Progenitor cell of endocrine pancreas (in vitro differentiated cells): ENCODE measurements around the gene FAM222A. TPM values are rescaled to one million over a fixed set of nuclear protein-coding genes. Genes with fewer than 3 reads are reported as not detected.

Experiments used
- DNase-seq: peaks from one replicate; pipeline ENCODE4 v3.0.0; 2021; ENCODE audit warnings: low spot score; ENCODE audit not compliant: unreplicated experiment
- H3K27ac Mint-ChIP-seq: 2 replicates; pipeline ENCODE4 v1.8.0; 2021; ENCODE audit warnings: mild to moderate bottlenecking, moderate library complexity, mixed read lengths
- H3K27me3 Mint-ChIP-seq: 2 replicates; pipeline ENCODE4 v1.8.0; 2021; ENCODE audit warnings: mixed read lengths
- H3K36me3 Mint-ChIP-seq: 2 replicates; pipeline ENCODE4 v1.8.0; 2022; ENCODE audit warnings: mixed read lengths; ENCODE audit not compliant: insufficient read depth
- H3K4me1 Mint-ChIP-seq: 2 replicates; pipeline ENCODE4 v1.8.0; 2021; ENCODE audit warnings: low read depth, mixed read lengths
- H3K4me3 Mint-ChIP-seq: 2 replicates; pipeline ENCODE4 v1.8.0; 2021; ENCODE audit warnings: low read depth, mild to moderate bottlenecking, moderate library complexity, mixed read lengths
- H3K9me3 Mint-ChIP-seq: 2 replicates; pipeline ENCODE4 v1.8.0; 2021; ENCODE audit warnings: low read depth, mixed read lengths
- total RNA-seq: library from RNA; stranded (reverse); gene quantifications from 2 replicates; pipeline ENCODE4 v1.2.1, GENCODE V29; 2021
- TF ChIP-seq, protein P1 (sequence below): fragments of 200-600 bp; sonication (generic); IDR thresholded peaks from one replicate; pipeline ENCODE4 v1.5.0; 2021; ENCODE audit warnings: antibody characterized with exemption, mild to moderate bottlenecking; ENCODE audit not compliant: unreplicated experiment

The FAM222A gene
- total RNA-seq, 1 donor from 2014 or later = 11.6 TPM

- TF ChIP-seq, protein P1, sequence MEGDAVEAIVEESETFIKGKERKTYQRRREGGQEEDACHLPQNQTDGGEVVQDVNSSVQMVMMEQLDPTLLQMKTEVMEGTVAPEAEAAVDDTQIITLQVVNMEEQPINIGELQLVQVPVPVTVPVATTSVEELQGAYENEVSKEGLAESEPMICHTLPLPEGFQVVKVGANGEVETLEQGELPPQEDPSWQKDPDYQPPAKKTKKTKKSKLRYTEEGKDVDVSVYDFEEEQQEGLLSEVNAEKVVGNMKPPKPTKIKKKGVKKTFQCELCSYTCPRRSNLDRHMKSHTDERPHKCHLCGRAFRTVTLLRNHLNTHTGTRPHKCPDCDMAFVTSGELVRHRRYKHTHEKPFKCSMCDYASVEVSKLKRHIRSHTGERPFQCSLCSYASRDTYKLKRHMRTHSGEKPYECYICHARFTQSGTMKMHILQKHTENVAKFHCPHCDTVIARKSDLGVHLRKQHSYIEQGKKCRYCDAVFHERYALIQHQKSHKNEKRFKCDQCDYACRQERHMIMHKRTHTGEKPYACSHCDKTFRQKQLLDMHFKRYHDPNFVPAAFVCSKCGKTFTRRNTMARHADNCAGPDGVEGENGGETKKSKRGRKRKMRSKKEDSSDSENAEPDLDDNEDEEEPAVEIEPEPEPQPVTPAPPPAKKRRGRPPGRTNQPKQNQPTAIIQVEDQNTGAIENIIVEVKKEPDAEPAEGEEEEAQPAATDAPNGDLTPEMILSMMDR = no peak
- Mint-ChIP-seq H3K4me1 (peaks cover 13% of the 10 kb centered on the region), H3K4me3 (no peak overlapping the region), H3K36me3 (peaks cover 11% of the 10 kb centered on the region), H3K27ac (no peak overlapping the region), H3K9me3 (peaks cover 15% of the 10 kb centered on the region), H3K27me3 (no peaks in the 10 kb centered on the region)
- no peak for DNase-seq
Measured at GRCh38 chr12:109757671-109758265, 44.1 kb downstream of the FAM222A start.

DNA sequence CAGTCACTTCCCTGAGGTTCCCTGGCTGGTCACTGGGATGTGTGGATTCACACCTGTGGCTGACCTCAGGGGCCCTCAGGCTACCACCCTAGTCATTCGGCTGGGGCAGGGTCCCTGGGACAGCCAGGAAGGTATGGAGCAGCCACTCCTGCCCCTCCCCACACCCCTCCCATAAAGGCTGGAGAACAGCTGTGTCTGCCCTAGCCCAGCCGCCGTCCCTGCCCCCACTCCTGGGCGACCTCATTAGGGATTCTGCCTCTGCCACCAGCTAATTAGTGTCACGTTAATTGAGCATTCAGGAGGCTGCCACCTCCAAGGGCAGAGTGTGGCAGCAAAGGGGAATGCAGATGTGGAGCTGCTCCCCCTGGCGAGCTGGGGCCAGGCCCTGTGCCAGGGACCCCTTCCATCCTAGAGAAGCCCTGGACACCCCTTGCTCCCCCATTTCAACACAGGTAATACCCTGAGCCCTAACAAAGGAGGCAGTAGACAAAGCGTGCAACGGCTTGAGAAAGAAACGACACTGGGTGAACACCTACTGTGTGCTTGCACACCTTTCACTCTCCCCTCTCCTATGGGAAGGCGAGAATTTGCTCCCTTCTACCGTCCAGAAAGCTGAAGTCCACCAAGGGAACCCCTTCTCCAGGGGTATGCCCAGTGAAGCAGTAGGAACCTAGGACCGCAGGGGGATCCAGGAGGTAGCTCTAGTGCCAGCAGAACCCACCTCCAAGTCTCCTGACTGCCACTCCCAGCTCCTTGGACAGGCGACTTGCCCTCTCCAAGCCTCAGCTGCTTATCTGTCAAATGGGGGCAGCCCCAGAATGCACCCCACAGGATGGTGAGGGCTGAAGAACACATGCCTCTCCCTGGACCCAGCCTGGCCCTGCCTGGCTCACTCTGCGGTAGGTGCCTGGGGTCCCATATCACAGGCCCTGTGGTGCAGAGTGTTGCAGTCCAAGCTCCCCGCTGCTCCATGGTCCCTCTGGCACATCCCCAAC is 45.1 kb downstream of the FAM222A start:
- peaks cover 11% of the 10 kb centered on the region for H3K36me3 Mint-ChIP-seq
- TF ChIP-seq, protein P1 = no peak
- H3K4me1 Mint-ChIP-seq = peaks cover 7% of the 10 kb centered on the region
- H3K4me3 Mint-ChIP-seq = no peak overlapping the region
- H3K27me3 Mint-ChIP-seq = no peaks in the 10 kb centered on the region
- DNase-seq = no peak
- H3K9me3 Mint-ChIP-seq = peaks cover 15% of the 10 kb centered on the region
- no peak overlapping the region for H3K27ac Mint-ChIP-seq

GRCh38 chr12:109759595-109759994 is 46.0 kb downstream of the FAM222A start:
- Mint-ChIP-seq H3K4me1 (peaks cover 1% of the 10 kb centered on the region), H3K27ac (no peak overlapping the region), H3K27me3 (no peaks in the 10 kb centered on the region), H3K9me3 (peaks cover 15% of the 10 kb centered on the region), H3K36me3 (peaks cover 11% of the 10 kb centered on the region), H3K4me3 (no peak overlapping the region)
- TF ChIP-seq, protein P1 = no peak
- peak; percentile 5 for DNase-seq

DNA sequence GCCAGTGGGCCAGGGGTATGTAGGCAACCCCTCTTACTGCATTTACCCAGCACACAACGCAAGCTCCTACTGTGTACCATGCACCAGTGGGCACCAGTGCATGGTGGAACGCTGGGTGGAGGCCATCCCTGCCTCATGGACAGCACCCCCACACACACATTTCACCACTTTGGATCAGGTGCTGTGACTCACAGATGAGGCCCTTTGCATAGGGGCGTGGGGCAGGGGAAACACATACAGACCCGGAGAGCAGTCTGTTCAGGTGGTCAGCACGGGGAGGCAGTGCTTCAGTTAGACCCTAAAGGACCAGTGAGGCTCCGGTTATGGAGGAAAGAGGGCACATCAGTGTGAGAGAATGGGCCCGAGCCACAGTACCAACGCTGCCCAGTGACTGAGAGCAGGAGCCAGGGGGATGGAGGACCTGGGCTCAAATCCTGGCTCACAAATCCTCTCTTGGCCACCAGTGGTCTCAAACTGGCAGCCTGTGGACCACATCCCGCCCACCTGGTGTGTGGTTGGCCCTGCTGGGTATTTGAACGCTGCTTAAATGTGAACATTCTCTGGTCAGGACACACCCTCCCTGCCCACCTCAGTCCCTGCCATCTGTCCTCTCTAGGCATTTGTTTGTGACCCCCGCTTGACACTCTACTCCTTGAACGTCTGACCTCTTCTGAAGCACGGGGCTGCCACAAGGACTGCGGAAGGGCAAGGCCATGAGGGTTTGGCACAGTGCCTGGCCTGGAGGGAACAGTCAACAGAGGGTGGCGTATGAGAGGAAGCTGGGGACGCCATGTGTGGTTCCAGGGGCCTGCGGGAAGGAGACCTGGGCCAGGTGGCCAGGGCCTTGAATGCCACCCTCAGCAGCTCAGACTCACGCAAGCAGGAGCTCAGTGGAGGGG is 46.7 kb downstream of the FAM222A start:
- TF ChIP-seq, protein P1 = no peak
- Mint-ChIP-seq H3K4me1 (peaks cover 1% of the 10 kb centered on the region), H3K4me3 (no peak overlapping the region), H3K27ac (no peak overlapping the region), H3K27me3 (no peaks in the 10 kb centered on the region), H3K36me3 (peaks cover 11% of the 10 kb centered on the region), H3K9me3 (peaks cover 15% of the 10 kb centered on the region)
- peak; percentile 7 for DNase-seq
